GM20000 (cell line): ENCODE results near the gene AP4B1.

Experiments
- DNase-seq: peaks from one replicate; pipeline ENCODE4 v3.0.0; 2012; ENCODE audit warnings: low spot score
- CTCF ChIP-seq: IDR thresholded peaks from 2 replicates; pipeline ENCODE4 v1.5.1; 2012; ENCODE audit warnings: mild to moderate bottlenecking, control low read depth; ENCODE audit errors: extremely low read depth, missing control alignments

Gene AP4B1

GRCh38 chr1:113875714-113876113, 28.9 kb downstream of the AP4B1 start:
- TF ChIP-seq CTCF = no peak
- no peak for DNase-seq

DNA sequence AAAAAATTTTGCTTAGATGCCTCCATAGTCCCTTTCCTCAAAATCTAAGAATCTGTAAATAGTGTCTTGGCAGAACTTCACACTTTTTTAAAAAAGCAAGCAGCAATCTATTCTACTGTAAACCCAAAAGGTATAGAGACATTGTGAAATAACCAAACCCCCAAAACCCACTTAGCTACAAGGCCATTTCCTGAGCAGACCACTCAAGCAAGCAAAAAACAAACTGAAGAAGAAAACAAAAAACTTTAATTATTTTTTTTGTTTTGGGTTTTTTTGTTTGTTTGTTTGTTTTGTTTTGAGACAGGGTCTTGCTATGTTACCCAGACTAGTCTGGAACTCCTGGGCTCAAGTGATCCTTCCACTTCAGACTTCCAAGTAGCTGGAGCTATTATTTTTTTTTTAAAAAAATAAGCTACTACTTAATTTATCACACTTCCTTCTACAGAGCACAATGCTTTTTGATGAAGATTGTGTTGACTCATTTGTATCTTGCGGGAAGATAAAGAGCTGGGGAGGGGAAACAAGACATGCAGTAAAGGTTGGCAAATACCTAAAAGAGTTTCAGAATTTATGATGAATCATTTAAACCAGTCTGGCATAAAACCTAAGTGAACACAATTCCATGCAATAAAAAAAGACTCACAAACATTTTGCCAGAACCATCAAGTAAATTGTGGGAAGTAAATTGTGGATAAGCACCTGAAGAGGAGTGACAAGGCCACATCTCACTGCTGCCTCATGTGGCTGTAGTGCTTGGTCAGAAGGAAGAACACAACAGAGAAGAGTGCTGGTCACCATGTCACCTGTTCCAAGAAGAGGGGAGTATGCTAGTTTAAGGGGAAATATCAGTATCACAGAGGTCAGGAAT, 30.4 kb downstream of the AP4B1 start:
- peak; percentile 51 for TF ChIP-seq CTCF
- DNase-seq = no peak

GRCh38 chr1:113872219-113872935, 32.2 kb downstream of the AP4B1 start:
- no peak for DNase-seq
- TF ChIP-seq CTCF = no peak

DNA sequence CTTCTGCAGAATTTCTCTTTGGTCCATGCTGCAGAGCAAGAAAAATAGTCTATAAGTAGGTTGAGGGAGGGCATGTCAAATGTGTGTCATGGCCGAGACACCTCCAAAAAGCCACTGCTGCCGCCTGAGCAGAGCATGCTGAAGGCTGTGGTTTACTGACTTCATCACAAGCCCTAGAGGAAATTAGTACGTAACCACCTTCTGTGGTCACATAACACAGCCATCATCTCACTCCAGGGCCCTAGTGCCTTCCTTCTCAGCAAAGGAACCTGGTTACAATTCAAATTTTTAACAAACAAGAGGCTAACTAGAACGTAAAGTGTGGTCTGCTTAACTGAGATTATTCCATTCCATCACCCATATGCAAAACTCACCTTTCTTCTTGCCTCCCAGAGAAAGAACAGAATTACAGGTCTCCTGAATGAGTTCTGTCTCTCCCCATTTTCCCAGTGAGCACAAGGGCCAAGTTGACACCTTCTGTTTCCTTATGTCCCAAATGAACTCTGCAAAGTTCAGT, 32.9 kb downstream of the AP4B1 start, which contains the start of gene PTPN22:
TSS of gene PTPN22 (minus strand) at position 116 of the 517 bp plus-strand sequence.
- TF ChIP-seq CTCF = no peak
- DNase-seq = peak; percentile 67

GRCh38 chr1:113870778-113871177, 33.8 kb downstream of the AP4B1 start:
- no peak for TF ChIP-seq CTCF
- no peak for DNase-seq

DNA sequence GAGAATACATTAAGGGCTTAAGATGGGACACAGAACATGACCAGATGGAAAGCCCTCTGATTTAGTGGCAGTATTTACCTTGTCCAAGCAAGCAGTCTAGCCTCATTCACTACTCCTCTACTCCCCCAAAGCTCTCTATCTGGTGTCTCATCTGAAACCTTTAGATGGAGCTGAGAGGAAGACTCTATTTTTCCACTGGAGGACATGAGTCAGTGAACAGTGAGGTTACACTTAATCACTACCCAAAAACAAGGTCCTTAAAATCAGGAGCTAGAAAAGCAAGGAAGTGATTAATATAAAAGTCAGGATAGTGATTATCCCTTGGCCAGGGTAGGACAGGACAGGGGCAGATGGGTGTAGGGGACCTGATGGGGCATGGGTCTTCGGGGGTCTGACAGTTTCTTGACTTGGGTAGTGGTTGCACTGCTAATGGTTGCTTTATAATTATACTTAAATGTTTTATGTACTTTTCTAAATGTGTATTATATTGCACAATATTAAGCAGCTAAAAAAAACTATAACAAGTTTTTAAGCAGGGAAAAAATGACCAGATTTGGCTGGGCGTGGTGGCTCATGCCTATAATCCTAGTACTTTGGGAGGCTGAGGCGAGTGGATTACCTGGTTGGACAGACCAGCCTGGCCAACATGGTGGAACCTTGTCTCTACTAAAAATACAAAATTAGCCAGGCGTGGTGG, 36.1 kb downstream of the AP4B1 start:
- DNase-seq = no peak
- no peak for TF ChIP-seq CTCF
